Left cardiac atrium (tissue), 4 donors: ENCODE data around the gene CMTM8. TPM values are rescaled to one million over a fixed set of nuclear protein-coding genes. Genes with fewer than 3 reads are reported as not detected.

Experiments used
- ATAC-seq, 2 donors: fragments of 200-7000 bp; cut with Tn5 transposase; one replicate each; pipeline ENCODE4 v1.9.1; 2020; ENCODE audit warnings: mild to moderate bottlenecking in 2 of 2, moderate library complexity in 2 of 2
- DNase-seq: peaks from one replicate; pipeline ENCODE4 v3.0.0-alpha.2; 2020
- intact Hi-C, 2 donors: fragments of 100-400 bp; cut with DNase I; formaldehyde crosslinking; loops; one replicate each; pipeline versions ENCODE4 v1.14.1 to v1.15.1; 2022 to 2023
- total RNA-seq, 2 donors: library from RNA; stranded (reverse); fragmentation: NEBNext Ultra II Directional; extraction: Animal tissue kit (Norgen Biotek cat#: 25700); gene quantifications; one replicate each; pipeline ENCODE4 v1.2.1, GENCODE V29; 2021
- donor health status: DM: no; HTN: yes; CAD: no.
- donor health status: DM: no; HTN: yes; CAD: no; lungs with severe emphysema.
- donor health status: DM: yes; HTN: yes; CAD: no.
- donor health status: Dilated cardiomyopathy.

Gene CMTM8
- total RNA-seq, 2 donors from 2014 or later = 5.7 to 6.3 TPM

- intact Hi-C loops = no loop called here
- DNase-seq (no peak), ATAC-seq (no peak)
These were observed 20.4 kb downstream of the CMTM8 start for GRCh38 chr3:32258869-32259268.

GRCh38 chr3:32261545-32261944 is 23.1 kb downstream of the CMTM8 start:
- ATAC-seq = no peak
- intact Hi-C loops = no loop called here
- no peak for DNase-seq

- intact Hi-C loops = no loop called here
- no peak for ATAC-seq
- no peak for DNase-seq
These were observed 23.7 kb downstream of the CMTM8 start for GRCh38 chr3:32262201-32262600.

- intact Hi-C loops = no loop called here
- no peak for ATAC-seq
- DNase-seq = no peak
These were observed 35.8 kb downstream of the CMTM8 start for GRCh38 chr3:32274306-32274705.

- DNase-seq (no peak), ATAC-seq (no peak)
- intact Hi-C loops = no loop called here
These were observed 37.0 kb downstream of the CMTM8 start for GRCh38 chr3:32275506-32275905.

GRCh38 chr3:32276279-32276841 is 37.9 kb downstream of the CMTM8 start:
- no peak for ATAC-seq

GRCh38 chr3:32278714-32279113 is 40.2 kb downstream of the CMTM8 start:
- intact Hi-C loops = no loop called here
- ATAC-seq (peak in 1 of 2 donors; percentile 95), DNase-seq (no peak)

More at GRCh38 chr3:32276279-32276841, 37.9 kb downstream of the CMTM8 start:
- intact Hi-C loops = no loop called here
- no peak for DNase-seq

GRCh38 chr3:32280262-32280910 is 41.9 kb downstream of the CMTM8 start:
- intact Hi-C loops = no loop called here
- ATAC-seq = no peak

GRCh38 chr3:32281570-32282106 is 43.2 kb downstream of the CMTM8 start:
- DNase-seq = no peak
- no peak for ATAC-seq
- intact Hi-C loops = no loop called here

More at GRCh38 chr3:32280262-32280910, 41.9 kb downstream of the CMTM8 start:
- no peak for DNase-seq

- intact Hi-C loops = no loop called here
- DNase-seq = no peak
- no peak for ATAC-seq
These were observed 44.2 kb downstream of the CMTM8 start for GRCh38 chr3:32282578-32283154.

- intact Hi-C loops = no loop called here
- ATAC-seq (peak in 1 of 2 donors; percentile 84), DNase-seq (peak; percentile 61)
These were observed 44.8 kb downstream of the CMTM8 start for GRCh38 chr3:32283304-32283703.

- no peak for ATAC-seq
- intact Hi-C loops = no loop called here
These were observed 46.1 kb downstream of the CMTM8 start for GRCh38 chr3:32284443-32285212.

GRCh38 chr3:32285891-32286290 is 47.4 kb downstream of the CMTM8 start:
- intact Hi-C loops = no loop called here
- ATAC-seq = peak in 1 of 2 donors; percentile 34
- peak; percentile 53 for DNase-seq

More at GRCh38 chr3:32284443-32285212, 46.1 kb downstream of the CMTM8 start:
- no peak for DNase-seq

GRCh38 chr3:32288819-32289218 is 50.3 kb downstream of the CMTM8 start:
- intact Hi-C loops = no loop called here
- ATAC-seq = no peak
- no peak for DNase-seq

GRCh38 chr3:32290619-32291018 is 52.1 kb downstream of the CMTM8 start:
- DNase-seq = no peak
- intact Hi-C loops = no loop called here
- no peak for ATAC-seq

GRCh38 chr3:32292085-32292796 is 53.8 kb downstream of the CMTM8 start:
- ATAC-seq = no peak
- intact Hi-C loops = no loop called here
- no peak for DNase-seq

GRCh38 chr3:32293903-32294302 is 55.4 kb downstream of the CMTM8 start:
- ATAC-seq (no peak), DNase-seq (no peak)
- intact Hi-C loops = no loop called here

- DNase-seq = peak; percentile 48
- intact Hi-C loops = loop anchor here in 1 of 2 donors (2.0 to 5.0 kb wide), 2 partner anchors 44 to 171 kb away; no protein-coding TSS in a partner anchor
- ATAC-seq = peak; percentile 74 to 79
These were observed 58.0 kb downstream of the CMTM8 start for GRCh38 chr3:32296251-32297204.
